GM21576 (cell line): Measurements from ENCODE around the gene TMOD1.
"Not testable (repeated sequence)": the region's sequence is repeated elsewhere in the genome, so short reads cannot be mapped to it uniquely, and the experiment has no call there.

Source experiments
- ATAC-seq: cut with Tn5 transposase; IDR thresholded peaks from one replicate; pipeline ENCODE4 v1.9.1; 2021; ENCODE audit warnings: mild to moderate bottlenecking, moderate library complexity; ENCODE audit not compliant: unreplicated experiment

Gene TMOD1

GRCh38 chr9:97564291-97565175, 63.1 kb downstream of the TMOD1 start:
- ATAC-seq, result no peak

- ATAC-seq, result no peak
Measured at GRCh38 chr9:97565262-97565661, 63.8 kb downstream of the TMOD1 start.

GRCh38 chr9:97567182-97567893, 65.9 kb downstream of the TMOD1 start:
- ATAC-seq, result no peak

- ATAC-seq, result no peak
Measured at GRCh38 chr9:97567894-97568202, 66.4 kb downstream of the TMOD1 start.

- no peak for ATAC-seq
Measured at GRCh38 chr9:97568461-97569275, 67.2 kb downstream of the TMOD1 start.

- no peak for ATAC-seq
Measured at GRCh38 chr9:97570899-97571298, 69.4 kb downstream of the TMOD1 start.

GRCh38 chr9:97571664-97572063, 70.2 kb downstream of the TMOD1 start:
- ATAC-seq, result no peak

GRCh38 chr9:97572196-97572891, 70.9 kb downstream of the TMOD1 start:
- ATAC-seq, result no peak

GRCh38 chr9:97572892-97573365, 71.5 kb downstream of the TMOD1 start:
- ATAC-seq, result no peak

GRCh38 chr9:97573482-97574073, 72.1 kb downstream of the TMOD1 start:
- ATAC-seq, result no peak

GRCh38 chr9:97574101-97574571, 72.7 kb downstream of the TMOD1 start:
- ATAC-seq, result not testable (repeated sequence)

- not testable (repeated sequence) for ATAC-seq
Measured at GRCh38 chr9:97574921-97575672, 73.6 kb downstream of the TMOD1 start.

- no peak for ATAC-seq
Measured at GRCh38 chr9:97575673-97576200, 74.3 kb downstream of the TMOD1 start.

GRCh38 chr9:97577051-97577450, 75.6 kb downstream of the TMOD1 start:
- no peak for ATAC-seq

- ATAC-seq, result no peak
Measured at GRCh38 chr9:97578846-97579245, 77.4 kb downstream of the TMOD1 start.

GRCh38 chr9:97579914-97580313, 78.4 kb downstream of the TMOD1 start:
- ATAC-seq, result no peak

- not testable (repeated sequence) for ATAC-seq
Measured at GRCh38 chr9:97581590-97581989, 80.1 kb downstream of the TMOD1 start.

- not testable (repeated sequence) for ATAC-seq
Measured at GRCh38 chr9:97584778-97585177, 83.3 kb downstream of the TMOD1 start.

- not testable (repeated sequence) for ATAC-seq
Measured at GRCh38 chr9:97586909-97587308, 85.4 kb downstream of the TMOD1 start.
